Measurements from ENCODE around the gene APEX1. TPM values are rescaled to one million over a fixed set of nuclear protein-coding genes. Genes with fewer than 3 reads are reported as not detected.
"Not testable (repeated sequence)": the region's sequence is repeated elsewhere in the genome, so short reads cannot be mapped to it uniquely, and the experiment has no call there.

Gene APEX1
- total RNA-seq, 1 experiment from 2014 or later, result 340 TPM

GRCh38 chr14:20506752-20507151, 51.7 kb downstream of the APEX1 start:
- not testable (repeated sequence) for H2BK5ac ChIP-seq (ENCODE audit: insufficient read length, low read length); H4K20me1 ChIP-seq (ENCODE audit: control insufficient read depth, insufficient read depth, insufficient read length); H3K27me3 Mint-ChIP-seq (ENCODE audit: low read depth); H3K56ac ChIP-seq (ENCODE audit: insufficient read length, low read depth, low read length); H3K79me1 ChIP-seq (ENCODE audit: insufficient read depth, low read depth, low read length, poor library complexity, severe bottlenecking); H3K18ac ChIP-seq (ENCODE audit: insufficient read length, low read depth, low read length); H3K9ac ChIP-seq (ENCODE audit: extremely low read depth, insufficient read length, low read length); H3K27me3 ChIP-seq (ENCODE audit: insufficient read depth, low read length); H2AFZ ChIP-seq (ENCODE audit: low read length); H3K27ac Mint-ChIP-seq; H2BK15ac ChIP-seq (ENCODE audit: low read depth, low read length); DNase-seq; H3K4ac ChIP-seq (ENCODE audit: low read depth, low read length); H2BK120ac ChIP-seq (ENCODE audit: low read depth, low read length, poor library complexity, severe bottlenecking); H3K4me1 Mint-ChIP-seq; H3K14ac ChIP-seq (ENCODE audit: insufficient read depth, low read length); H3K4me3 Mint-ChIP-seq; H2AK5ac ChIP-seq (ENCODE audit: insufficient read length, low read length); H4K8ac ChIP-seq (replicated peaks; ENCODE audit: insufficient read length, low read depth, low read length); H3K23ac ChIP-seq (ENCODE audit: insufficient read length, low read depth, low read length); H2BK20ac ChIP-seq (ENCODE audit: low read depth, low read length, poor library complexity, severe bottlenecking); H3K4me2 ChIP-seq (ENCODE audit: insufficient read depth, insufficient read length, low read length); H4K91ac ChIP-seq (ENCODE audit: insufficient read length, low read depth, low read length); H4K5ac ChIP-seq (ENCODE audit: insufficient read length, low read depth, low read length); H3K79me2 ChIP-seq (ENCODE audit: insufficient read depth, low read length); H3K4me1 ChIP-seq (ENCODE audit: insufficient read depth, low read length); H3K9me3 Mint-ChIP-seq; H3K9me3 ChIP-seq (ENCODE audit: control insufficient read depth, low read depth, low read length); H3T11ph ChIP-seq (ENCODE audit: low read length); H3K23me2 ChIP-seq (ENCODE audit: insufficient read length, low read depth, low read length, poor library complexity, severe bottlenecking); H3K36me3 Mint-ChIP-seq (ENCODE audit: insufficient read depth in 1 of 3, low read depth in 3 of 3); H3K27ac ChIP-seq (ENCODE audit: insufficient read length, low read depth, low read length); H2BK12ac ChIP-seq (ENCODE audit: insufficient read length, low read depth, low read length)
- no CpG with 5 or more reads among the region's 30 CpGs for WGBS (ENCODE audit: extremely low coverage, insufficient read length, low lambda C conversion rate)

Other genes with a start within 250 kb of the APEX1 start
- gene OR11H6, start 231.5 kb upstream of the APEX1 start, total RNA-seq (2021), result not detected in 2 replicates
- gene OR11H7, start 226.2 kb upstream of the APEX1 start, total RNA-seq (2021), result not detected in 2 replicates
- gene OR11H4, start 215.9 kb upstream of the APEX1 start, total RNA-seq (2021), result not detected in 2 replicates
- 20.6 and 22.6 TPM in 2 replicates for gene TTC5, start 149.3 kb upstream of the APEX1 start, total RNA-seq (2021)
- 165 and 168 TPM in 2 replicates for gene CCNB1IP1, start 121.9 kb upstream of the APEX1 start, total RNA-seq (2021)
- 25.2 and 25.4 TPM in 2 replicates for gene PARP2, start 111.6 kb upstream of the APEX1 start, total RNA-seq (2021)
- 14.5 and 15.8 TPM in 2 replicates for gene TEP1, start 41.7 kb upstream of the APEX1 start, total RNA-seq (2021)
- 0.04 TPM in 2 replicates for gene KLHL33, start 19.1 kb upstream of the APEX1 start, total RNA-seq (2021)
- gene OSGEP, start 414 bp upstream of the APEX1 start, total RNA-seq (2021), result 46.7 and 50.8 TPM in 2 replicates
- gene PIP4P1, start 6.2 kb downstream of the APEX1 start, total RNA-seq (2021), result 38.5 and 41.6 TPM in 2 replicates
- 83.9 and 87.5 TPM in 2 replicates for gene PNP, start 14.2 kb downstream of the APEX1 start, total RNA-seq (2021)
- gene RNASE10, start 50.3 kb downstream of the APEX1 start, total RNA-seq (2021), result 0.81 and 0.96 TPM in 2 replicates
- not detected in 2 replicates for gene RNASE9, start 105.8 kb downstream of the APEX1 start, total RNA-seq (2021)
- gene RNASE11, start 132.8 kb downstream of the APEX1 start, total RNA-seq (2021), result not detected in 2 replicates
- not detected in 2 replicates for gene RNASE12, start 136.2 kb downstream of the APEX1 start, total RNA-seq (2021)
- gene OR6S1, start 186.5 kb downstream of the APEX1 start, total RNA-seq (2021), result not detected in 2 replicates
- not detected in 2 replicates for gene RNASE4, start 229.3 kb downstream of the APEX1 start, total RNA-seq (2021)
- gene ANG, start 233.5 kb downstream of the APEX1 start, total RNA-seq (2021), result 3.2 and 3.8 TPM in 2 replicates

Measured in H9 (cell line).